HG02973 (cell line): ENCODE results near the gene RUNX1.

Experiments
- ATAC-seq: cut with Tn5 transposase; IDR thresholded peaks from one replicate; pipeline ENCODE4 v1.9.1; 2021; ENCODE audit warnings: moderate library complexity; ENCODE audit not compliant: unreplicated experiment

Gene RUNX1

DNA sequence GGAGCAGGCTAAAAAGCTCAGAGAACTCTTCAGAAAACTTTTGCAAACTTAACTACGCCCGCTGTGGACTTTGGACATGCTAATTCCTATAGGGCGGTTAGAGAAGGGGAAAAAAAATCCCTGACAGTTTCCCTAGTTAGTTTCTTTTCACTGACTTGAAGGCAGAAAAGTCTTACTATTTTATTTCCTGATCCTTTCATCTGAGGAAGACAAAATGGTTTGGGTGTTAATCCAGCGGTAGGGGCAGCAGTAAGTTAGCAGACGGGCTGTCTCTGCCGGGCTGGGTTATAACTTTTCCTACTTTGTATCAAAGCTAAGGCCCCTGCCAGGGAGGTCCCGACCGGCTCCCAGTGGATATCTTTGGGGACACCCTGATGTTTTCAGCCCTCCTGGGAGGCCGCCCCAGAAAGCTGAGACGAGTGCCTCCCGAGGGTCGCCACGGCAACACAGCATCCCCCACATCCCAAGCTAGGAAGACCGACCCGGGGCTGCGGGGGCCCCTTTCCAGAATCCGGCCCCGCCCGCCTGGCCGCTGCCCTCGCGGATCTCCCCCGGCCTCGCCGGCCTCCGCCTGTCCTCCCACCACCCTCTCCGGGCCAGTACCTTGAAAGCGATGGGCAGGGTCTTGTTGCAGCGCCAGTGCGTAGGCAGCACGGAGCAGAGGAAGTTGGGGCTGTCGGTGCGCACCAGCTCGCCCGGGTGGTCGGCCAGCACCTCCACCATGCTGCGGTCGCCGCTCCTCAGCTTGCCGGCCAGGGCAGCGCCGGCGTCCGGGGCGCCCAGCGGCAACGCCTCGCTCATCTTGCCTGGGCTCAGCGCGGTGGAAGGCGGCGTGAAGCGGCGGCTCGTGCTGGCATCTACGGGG, 162.6 kb downstream of the RUNX1 start:
- ATAC-seq: no peak

DNA sequence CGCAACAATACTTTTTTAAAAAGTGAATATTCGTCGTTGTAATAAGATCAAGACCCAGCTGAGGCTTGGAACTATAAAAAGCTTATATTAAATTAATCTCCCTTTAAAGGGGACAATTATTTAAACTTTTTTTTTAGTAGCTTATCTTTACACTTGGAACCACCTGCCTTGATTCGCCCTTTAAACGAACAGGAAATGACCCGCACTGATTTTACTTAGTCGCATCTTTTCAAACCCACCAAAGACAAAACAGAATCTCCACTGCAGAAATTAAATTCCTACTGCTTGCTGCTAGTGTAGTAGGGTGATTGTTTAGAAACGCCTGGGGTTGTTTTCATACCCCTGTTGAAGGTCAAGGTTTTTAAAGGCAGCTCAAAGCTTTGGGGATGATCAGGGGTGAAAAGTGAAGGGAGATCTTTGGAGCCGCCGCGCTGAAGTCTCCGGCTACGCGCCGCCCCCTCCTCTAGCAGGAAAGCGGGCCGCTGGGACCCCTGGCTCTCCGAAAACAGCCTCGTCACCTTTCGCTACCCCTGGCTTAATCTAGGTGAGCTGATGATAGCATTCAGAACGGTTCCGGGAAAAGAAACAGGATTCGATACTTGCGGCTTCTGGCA, 163.4 kb downstream of the RUNX1 start:
- no peak for ATAC-seq

DNA sequence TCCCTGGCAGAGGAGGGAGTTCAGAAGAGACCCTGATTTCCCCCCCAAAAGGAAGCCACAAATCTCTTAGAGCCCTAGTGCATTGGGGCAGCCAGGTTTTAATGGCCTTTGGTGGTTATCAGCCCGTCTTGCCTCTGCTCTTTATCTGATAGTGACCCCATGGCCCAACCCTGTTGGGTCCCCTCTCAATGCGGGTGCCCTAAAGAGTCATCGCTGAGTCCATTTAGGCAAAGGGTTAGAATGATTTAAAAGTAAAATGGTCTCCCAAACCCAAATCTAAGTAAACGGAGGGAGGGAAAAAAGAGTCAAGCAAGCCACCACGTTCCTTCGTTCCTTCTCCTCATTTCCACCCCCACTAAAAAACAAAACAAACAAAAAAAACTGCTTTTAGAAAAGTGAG, 164.0 kb downstream of the RUNX1 start:
- no peak for ATAC-seq

DNA sequence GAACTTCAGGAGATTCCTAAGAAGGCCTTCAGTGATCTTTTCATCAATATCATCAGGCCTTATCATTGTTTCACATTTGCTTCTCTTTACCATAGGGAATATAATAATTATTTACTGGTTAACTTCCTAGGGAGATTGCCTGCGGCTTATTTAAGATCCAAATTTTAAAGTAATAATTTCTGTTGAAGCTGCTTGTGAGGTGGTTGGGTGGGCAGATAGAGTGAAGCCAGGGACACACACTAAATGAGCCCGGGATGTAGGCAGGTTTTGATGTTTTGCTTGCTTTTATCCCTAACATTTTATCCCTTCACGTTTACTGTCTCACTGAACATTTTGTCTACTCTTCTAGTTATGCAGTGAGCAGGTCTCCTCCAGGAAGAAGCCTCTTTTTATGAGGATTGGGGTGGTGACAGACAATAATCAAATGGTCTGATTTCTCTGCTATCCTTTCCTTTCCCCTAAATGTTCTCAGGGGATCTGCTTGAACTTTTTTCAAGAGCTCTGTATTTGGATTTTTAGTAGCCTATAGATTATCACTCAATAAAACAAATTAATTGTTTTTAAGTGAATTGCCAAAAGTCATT, 164.7 kb downstream of the RUNX1 start:
- ATAC-seq: no peak

DNA sequence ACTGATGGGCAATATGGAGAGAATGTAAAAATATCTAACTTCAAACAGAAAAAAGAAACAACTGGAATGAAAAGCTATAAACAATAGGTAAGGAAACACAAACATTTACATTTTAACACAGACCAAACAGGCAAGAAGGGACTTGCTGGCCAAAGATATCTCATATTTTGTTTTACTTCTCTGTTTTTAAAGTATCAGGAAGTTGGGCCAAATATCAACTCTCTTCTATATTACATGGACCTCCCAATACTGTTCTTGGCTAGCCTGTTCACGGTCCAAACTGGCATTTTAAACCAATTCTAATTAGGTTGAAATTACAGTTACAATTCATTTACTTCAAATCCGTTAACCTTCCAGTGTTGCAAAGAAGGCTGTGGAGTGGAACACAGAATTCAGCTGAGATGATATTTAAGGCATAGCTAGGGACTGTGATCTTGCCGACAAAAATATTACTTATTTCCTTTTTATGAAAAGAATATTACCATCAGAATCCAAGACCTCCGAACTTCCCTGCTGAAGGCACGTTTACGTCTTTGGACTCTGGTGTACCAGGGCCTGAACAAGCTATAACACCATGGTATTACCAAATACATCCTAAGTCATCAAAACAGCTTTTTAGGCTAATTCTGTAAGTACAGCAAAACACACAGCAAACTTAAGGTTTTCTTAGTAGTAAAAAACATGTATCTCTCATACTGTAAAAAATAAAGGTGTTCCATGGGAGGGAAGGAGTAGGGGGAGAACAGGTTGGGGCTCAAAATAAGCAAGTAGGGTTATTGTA, 165.4 kb downstream of the RUNX1 start:
- ATAC-seq: no peak

DNA sequence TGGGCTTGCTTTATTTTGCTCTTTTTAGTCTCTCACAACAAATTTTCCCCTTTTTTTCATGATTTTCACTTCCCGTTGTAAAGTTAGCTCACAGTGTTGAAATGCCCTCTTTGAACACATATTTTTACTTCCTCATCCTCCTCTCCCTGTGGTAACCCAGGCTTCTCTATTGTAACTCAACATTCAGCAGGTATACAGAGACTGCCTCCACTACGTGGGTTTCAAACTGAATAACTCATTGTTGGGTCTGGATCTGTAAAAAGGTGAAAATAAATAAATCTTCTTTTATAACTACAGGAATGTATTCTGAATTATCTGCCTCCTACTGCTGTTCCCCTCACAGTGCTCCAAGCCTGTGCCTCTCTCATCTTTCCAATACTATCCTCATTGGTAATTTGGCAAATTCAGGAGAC, 166.4 kb downstream of the RUNX1 start:
- ATAC-seq: no peak

DNA sequence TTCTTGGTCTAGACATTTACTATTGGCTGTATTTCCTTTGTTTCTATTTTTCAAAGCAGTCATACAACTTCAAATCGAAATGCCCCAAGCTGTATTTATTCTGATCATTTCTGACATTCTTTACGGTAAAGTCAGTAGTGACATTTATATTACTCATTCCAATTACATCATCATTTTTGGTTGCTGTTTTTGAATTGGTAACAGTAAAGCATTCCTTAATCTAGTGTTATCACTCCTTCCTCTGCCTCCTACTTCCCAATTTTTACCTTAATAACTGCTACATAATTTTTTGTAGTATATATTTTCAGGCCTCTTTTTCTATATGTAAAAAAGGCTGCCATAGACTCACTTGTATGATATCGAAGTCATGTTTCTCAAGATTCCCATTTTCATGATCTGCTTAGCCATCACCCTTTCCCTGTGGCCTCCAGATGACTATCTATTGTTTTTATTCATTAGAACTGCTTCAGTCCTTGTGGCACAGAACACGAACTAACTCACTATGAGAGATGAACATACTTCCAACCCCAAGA, 167.2 kb downstream of the RUNX1 start:
- ATAC-seq: no peak

DNA sequence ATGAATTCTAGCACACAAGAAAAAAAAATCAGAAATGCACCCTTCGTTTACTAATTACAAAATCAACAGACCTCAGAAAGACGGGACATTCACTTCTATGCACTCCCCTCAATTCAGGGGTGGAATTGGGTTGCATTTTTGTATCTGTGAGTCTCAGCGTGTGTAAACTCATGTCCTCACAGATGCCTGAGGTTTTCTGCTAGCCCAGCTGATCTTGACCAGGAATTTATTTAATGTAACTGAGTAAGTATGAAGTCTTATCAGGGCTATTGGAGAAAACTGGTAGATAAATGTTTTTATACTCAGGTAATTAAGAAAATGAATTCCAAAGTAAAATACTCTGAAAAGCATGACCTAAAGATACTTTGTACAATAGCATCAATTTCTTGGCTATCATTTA, 167.7 kb downstream of the RUNX1 start:
- ATAC-seq: no peak

DNA sequence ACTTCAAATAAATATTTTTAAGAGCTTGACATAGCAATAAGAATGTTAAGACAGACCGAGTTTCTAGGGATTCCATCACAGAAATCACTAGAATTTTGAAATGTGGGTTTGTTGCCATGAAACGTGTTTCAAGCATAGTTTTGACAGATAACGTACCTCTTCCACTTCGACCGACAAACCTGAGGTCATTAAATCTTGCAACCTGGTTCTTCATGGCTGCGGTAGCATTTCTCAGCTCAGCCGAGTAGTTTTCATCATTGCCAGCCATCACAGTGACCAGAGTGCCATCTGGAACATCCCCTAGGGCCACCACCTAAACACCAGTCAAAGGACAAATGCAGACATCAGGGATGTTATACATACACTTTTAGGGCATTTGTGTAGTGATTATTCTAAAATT, 168.7 kb downstream of the RUNX1 start:
- ATAC-seq: no peak

DNA sequence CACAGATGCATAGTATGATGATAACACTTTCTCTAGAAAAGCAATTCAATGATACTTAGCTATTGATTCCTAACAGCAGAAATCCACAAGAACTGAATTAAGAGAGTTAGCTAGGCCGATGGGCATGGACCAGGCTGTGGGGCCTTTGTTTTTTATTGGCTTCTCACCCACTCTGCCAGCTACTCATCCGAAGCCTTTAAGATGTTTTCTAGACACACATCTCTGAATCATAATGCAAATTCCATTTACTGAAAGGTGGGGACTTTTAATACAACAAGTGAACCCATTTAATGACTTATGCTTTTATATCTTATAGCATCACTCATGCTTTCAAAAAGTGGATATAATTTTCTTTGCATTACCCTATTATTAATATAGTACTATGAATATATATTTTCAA, 170.2 kb downstream of the RUNX1 start:
- no peak for ATAC-seq

DNA sequence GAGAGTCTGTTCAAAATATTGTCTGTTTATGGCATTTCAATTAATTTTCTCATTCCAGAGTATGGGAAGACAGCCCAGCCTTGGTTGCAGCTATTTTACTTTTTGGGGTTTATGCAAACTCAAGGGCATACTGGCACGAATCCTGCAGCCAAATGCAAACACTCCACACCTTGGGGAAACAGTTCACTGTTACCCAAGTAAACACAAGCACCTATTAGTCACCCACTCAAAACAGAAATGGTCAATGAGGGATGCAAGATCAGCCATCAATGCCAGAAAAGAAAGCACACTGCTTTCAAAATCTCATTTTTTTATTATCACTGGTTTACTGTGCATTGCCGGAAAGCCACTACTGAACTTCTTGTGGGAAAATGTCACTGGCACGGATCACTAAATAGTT, 170.6 kb downstream of the RUNX1 start:
- ATAC-seq: no peak

DNA sequence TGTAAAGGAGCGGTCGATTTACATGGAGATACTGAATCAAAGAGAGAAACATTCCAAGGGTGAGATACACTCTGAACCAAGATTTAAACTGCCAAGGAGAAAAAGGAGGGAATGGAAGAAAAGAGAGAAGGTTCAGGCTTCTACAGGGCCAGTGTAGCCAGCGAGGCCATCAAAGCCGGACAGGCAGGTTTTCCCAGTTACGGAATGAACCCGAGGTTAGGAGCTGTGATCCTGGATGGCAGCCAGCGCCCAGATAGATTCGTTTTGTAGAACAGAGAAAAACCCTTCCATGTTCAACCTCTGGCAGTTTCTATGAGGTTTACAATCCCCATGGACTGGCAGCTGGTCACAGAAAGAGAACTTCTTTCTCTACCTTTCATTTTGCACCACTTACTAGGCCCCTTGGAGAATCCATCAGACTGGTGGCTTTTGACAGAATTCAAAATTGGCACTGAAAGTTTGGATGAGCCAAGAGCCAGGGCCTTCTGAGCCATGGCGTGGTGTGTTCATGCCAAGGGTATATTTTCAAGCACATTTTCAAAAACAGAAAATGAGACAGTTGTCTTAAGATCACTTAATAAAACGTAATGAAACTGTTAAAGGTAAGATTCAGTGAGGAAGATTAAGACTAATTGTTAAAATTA, 171.5 kb downstream of the RUNX1 start:
- ATAC-seq: no peak

DNA sequence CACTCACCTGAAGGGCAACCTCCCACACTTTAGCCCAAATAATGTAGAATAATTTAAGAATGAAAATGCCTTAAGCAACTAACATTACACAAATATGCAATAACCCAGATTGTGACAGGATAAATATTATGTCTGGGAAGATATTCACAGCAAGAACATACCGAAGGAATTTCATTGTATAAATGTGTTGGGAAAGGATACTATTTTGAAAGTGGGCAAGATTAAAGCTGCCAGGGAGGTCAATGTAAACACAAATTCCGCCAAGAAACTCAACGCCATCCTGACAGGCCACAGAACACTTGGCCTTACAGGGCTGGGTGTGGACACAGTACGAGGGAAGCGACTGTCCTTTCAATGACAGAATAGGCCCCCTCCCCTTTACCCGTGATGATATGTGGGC, 173.3 kb downstream of the RUNX1 start:
- ATAC-seq: no peak

DNA sequence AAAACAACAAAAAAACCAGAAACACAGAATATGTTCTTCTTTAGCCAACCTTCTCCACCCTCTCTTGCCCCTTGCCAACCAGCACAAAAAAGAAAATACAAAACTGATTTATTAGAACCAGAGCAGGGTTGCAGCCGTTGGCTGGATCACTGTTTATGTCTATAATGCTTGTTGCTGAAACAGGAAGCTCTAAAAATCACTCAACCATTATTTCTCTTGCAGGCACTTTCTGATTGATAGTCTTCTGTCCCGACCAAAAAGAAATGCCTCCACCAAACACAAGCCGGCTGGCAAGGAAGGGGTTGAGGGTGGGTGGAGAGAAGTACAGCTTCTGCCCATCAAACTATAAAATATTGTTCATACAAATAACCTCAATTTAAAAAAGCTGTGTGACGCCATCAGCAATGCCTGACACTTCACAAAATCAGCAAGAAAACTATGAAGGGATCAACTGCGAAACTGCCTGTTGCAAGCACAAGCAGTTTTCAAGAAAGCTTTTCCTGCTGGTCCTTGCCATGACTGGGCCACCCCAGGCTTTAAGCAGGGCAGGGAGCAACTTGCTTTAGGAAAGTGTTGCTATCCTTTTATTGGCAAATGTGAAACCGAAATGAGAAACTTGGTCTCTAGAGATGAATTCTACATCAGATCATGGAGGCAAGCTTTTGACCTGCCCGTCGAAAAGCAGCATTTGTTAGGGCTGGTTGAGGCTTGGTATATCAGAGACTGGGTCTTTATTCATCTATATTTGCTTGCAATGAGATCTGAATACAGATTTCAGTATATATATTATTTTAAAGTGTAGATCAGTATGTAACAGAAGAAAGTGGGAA, 174.2 kb downstream of the RUNX1 start:
- no peak for ATAC-seq

DNA sequence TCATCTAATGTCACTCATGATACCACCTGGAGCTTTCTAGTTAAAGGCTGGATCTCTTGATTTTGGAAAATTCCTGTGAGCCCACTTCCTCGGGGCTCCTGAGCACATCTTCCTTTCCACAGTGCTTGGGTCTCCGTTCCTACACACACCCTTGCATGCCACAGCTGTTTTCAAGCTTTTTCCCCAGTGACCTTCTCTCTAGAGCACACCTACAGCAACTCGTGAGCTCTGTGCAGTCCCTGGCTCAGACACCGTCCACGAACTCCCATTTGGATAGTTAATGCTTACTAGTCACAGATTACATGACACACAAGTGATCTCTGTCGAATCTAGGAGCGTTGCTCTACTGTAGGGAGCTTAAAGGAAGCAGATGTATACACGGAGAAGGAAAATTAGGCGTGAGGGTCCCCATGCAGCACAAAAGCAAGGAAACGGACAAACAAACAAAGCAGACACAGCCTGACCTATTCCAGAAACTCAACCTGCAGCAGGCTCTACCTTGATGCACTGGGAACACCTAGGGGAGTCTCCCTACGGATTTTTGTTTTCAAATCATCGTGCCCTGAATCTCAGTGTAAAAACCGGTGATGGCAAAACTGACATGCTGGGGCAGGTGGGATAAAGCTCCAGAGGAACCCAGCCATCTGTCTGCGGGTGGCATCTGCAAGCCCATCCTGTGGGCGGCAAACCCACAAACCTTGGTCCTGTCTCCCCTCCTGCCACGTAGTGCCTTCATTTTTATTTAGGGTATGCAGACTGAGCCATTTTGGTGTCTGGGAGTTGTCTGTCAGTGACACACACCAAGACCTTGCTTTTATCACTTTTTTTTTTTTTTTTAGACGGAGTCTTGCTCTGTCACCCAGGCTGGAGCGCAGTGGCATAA, 177.8 kb downstream of the RUNX1 start:
- ATAC-seq: no peak

DNA sequence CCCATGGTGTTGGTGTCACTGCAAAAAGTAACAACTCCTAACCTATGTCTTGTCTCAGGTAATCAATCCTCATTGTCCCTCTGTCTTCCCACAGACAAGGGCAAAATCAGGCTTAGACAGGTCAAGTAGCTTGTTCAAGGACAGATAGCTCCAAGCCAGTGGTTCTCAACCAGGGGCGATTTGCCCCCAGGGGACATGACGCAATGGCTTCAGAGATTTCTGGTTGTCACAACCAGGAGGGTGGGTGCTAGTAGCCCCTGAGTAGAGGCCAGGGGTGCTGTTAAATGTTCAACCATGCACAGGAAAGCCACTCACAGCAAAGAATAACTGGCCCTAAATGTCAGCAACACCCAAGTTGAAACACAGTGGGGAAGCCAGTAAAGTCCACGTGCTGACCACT, 178.9 kb downstream of the RUNX1 start:
- no peak for ATAC-seq

DNA sequence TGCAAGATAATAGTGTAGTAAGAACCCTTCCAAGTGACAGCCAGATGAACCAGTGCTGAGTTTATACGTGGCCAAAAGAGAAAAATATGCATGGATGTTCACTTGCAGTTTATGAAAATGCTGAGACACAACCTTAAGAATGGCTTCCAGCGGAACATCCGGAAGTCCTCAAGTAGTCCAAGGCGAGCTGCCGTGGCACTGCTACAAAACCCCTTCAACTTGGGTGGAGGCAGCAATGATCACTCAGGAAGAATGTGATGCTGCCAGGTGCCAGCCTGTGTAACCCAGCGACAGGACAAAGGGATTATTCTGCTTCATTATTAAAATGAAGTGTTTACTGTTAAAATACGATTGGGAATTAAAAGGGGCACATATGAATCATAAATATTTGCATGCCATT, 179.6 kb downstream of the RUNX1 start:
- no peak for ATAC-seq

DNA sequence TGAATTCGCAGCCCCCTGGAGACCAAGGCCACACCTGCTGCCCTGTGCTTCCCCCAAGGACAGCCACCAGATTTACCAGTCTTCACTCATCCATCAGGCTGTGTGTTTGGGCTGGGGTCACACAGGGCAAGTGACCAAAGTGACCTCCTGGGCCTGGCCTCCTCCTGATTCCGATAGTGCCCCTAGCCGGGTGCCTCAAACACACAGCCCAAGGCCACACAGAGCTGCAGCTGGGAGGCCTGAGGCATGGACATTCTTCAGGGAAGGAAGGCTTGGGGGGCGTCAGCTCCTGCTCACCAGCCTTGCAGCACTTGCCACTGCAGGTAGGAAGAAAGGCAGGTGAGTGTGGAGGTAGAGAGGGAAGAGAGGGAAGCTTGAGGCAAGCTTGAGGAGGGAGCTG, 181.3 kb downstream of the RUNX1 start:
- ATAC-seq: no peak
